ENCODE results near the gene SRRM4. TPM values are rescaled to one million over a fixed set of nuclear protein-coding genes. Genes with fewer than 3 reads are reported as not detected.

Gene SRRM4
- total and polyA plus RNA-seq, 2 experiments from 2014 or later = 0.53 to 0.63 TPM

GRCh38 chr12:119047641-119048040, 66.3 kb downstream of the SRRM4 start (continued):
- no peak for TF ChIP-seq ZNF462 (CRISPR knock-in tag; IDR thresholded peaks at IDR 0.05)

- Histone ChIP-seq H3K27me3 (ENCODE audit: insufficient read depth) (no peaks in the 10 kb centered on the region), H4K20me1 (replicated peaks; ENCODE audit: insufficient read depth) (no peaks in the 10 kb centered on the region; the same call in 1 of the 2 replicates), H3K4me2 (no peak overlapping the region), H3K4me1 (ENCODE audit: insufficient read depth) (no peaks in the 10 kb centered on the region), H3K79me2 (replicated peaks; ENCODE audit: insufficient read depth) (no peaks in the 10 kb centered on the region), H3K27ac (ENCODE audit: low read depth) (no peak overlapping the region), H2AFZ (no peak overlapping the region), H3K9me2 (ENCODE audit: insufficient read depth) (0 out of 2 replicates have a peak, but pooled peaks cover 8% of the 10 kb centered on the region), H3F3A (replicated peaks; ENCODE audit: low read depth) (no peaks in the 10 kb centered on the region), H3K4me3 (no peak overlapping the region), H3K36me3 (ENCODE audit: insufficient read depth) (no peaks in the 10 kb centered on the region)
- Mint-ChIP-seq H3K4me3 (no peak overlapping the region), H3K36me3 (ENCODE audit: low read depth) (no peaks in the 10 kb centered on the region), H3K27me3 (ENCODE audit: insufficient read depth, low read depth, poor library complexity) (peaks cover 2% of the 10 kb centered on the region), H3K27ac (no peak overlapping the region), H3K4me1 (no peaks in the 10 kb centered on the region; the same call in 2 of the 3 replicates), H3K9me3 (no peaks in the 10 kb centered on the region; the same call in 2 of the 3 replicates)
- ATAC-seq (no peak), DNase-seq (ENCODE audit: low spot score) (no peak)
- TF ChIP-seq STAT1 (IDR thresholded peaks at IDR 0.05; ENCODE audit: unreplicated experiment) = no peak
- TF ChIP-seq REST (IDR thresholded peaks at IDR 0.05; ENCODE audit: unreplicated experiment) = no peak
- TF ChIP-seq JUNB (IDR thresholded peaks at IDR 0.05; ENCODE audit: unreplicated experiment) = no peak
- no peak for TF ChIP-seq ZNF331 (CRISPR knock-in tag; IDR thresholded peaks at IDR 0.05; ENCODE audit: low read depth)
- TF ChIP-seq ZNF462 (CRISPR knock-in tag; IDR thresholded peaks at IDR 0.05) = no peak
- no peak for TF ChIP-seq ZNF114 (CRISPR knock-in tag; IDR thresholded peaks at IDR 0.05)
Measured at GRCh38 chr12:119050663-119051062, 69.3 kb downstream of the SRRM4 start.
